ENCODE measurements around the gene ZXDC. TPM values are rescaled to one million over a fixed set of nuclear protein-coding genes. Genes with fewer than 3 reads are reported as not detected.

The ZXDC gene
- total RNA-seq, 4 donors from 2014 or later = 54.0 to 77.4 (median 68.0) TPM

DNA sequence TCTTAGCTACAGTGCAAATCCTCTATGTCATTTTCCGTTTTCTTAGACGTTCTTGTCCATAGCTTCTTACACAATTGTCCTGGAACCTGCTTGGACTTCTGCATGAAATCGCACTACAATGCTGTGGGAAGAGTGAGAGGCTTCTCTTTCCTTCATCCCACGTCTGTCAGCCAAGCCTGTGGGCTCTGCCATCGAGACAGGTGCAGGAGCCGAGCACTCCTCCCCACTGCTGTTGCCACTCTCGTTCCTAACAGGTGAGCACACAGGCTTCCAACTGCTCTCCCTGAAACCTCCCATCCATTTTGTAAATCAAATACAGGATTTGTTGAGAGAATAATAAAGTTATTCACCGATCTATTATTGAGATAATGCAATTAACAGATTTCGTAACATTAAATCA lies 23.5 kb downstream of the ZXDC start:
- Histone ChIP-seq H3K27ac (no peak overlapping the region), H3K36me3 (peaks cover 0 to 87% (median 7%) of the 10 kb centered on the region in 3 donors), H3K4me1 (peaks cover 0 to 5% (median 0%) of the 10 kb centered on the region in 4 donors), H3K4me3 (no peak overlapping the region), H3K9me3 (no peaks in the 10 kb centered on the region), H3K27me3 (no peaks in the 10 kb centered on the region)
- no peak for DNase-seq (ENCODE audit: low spot score in 2 of 2)
- TF ChIP-seq EP300 (IDR thresholded peaks at IDR 0.05) = no peak
- TF ChIP-seq CTCF (IDR thresholded peaks at IDR 0.05) = no peak
- TF ChIP-seq POLR2A (IDR thresholded peaks at IDR 0.05) = no peak
- WGBS, 2 donors = 86 to 90% methylated on average over 9 of the region's 9 CpGs

DNA sequence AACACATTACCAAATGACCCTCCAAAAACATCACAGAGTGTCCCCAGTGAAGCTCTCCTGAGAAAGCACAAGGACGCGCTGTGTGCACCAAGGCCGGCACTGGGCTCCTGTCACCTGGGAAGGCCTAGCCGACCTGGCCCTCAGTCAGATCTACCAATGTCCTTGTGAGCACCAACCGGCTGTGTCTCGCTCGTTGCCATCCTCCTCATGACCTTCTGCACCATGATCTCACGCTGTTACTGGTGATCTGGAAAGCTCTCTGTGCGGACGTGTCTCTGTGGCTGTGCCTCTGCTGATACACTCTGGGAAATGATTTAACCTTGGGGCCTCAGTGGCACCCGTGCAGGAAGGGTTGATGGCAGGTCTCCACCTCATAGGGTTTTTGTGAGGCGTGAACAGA lies 24.2 kb downstream of the ZXDC start:
- WGBS, 2 donors = 88 to 90% methylated on average over 12 of the region's 12 CpGs
- TF ChIP-seq POLR2A (IDR thresholded peaks at IDR 0.05) = no peak
- no peak for TF ChIP-seq CTCF (IDR thresholded peaks at IDR 0.05)
- TF ChIP-seq EP300 (IDR thresholded peaks at IDR 0.05) = no peak

DNA sequence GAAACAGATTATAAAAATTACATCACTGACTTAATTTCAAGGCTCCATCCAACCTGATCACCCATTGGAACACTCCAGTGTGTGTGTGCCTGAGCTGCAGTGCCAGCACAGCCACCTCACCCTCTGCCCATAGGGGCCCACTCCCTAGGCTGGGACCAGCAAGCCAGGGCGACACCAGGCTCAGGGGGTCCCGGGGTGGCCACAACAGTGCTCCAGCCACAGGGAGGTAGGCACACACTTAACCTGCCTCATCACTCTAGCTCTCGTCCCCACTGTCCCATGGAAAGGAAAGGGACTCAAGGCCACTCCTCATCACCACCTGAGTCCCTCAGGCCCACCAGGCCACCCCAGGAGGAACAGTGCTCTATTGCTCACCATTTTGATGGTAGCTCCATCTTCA lies 24.9 kb downstream of the ZXDC start:
- WGBS, 2 donors = 91 to 94% methylated on average over 3 of the region's 3 CpGs

More for the DNA sequence above, 24.2 kb downstream of the ZXDC start:
- Histone ChIP-seq H3K27ac (no peak overlapping the region), H3K9me3 (no peaks in the 10 kb centered on the region), H3K4me1 (no peaks in the 10 kb centered on the region), H3K36me3 (peaks cover 0 to 80% (median 7%) of the 10 kb centered on the region in 3 donors), H3K27me3 (no peaks in the 10 kb centered on the region), H3K4me3 (no peak overlapping the region)
- DNase-seq (ENCODE audit: low spot score in 2 of 2) = no peak

DNA sequence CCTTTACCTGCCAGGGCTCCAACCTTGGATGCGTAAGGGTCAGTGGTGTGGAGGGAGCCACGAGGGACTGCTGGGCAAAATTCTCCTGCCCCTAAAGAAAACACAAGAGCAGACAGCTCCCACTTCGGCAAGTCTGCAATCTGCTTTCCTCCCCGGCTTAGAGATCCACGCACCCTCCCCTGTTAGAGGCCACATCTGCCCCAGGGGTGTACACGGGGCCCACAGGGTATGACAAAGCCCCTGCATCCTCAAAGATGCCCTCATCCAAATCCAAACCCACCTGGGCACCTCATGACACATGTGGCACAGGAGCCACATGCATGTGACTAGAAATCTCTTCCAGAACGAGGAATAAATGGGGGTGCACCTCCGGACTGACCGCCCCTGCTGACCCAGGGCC lies 25.5 kb downstream of the ZXDC start:
- Histone ChIP-seq H3K4me1 (no peaks in the 10 kb centered on the region), H3K9me3 (no peaks in the 10 kb centered on the region), H3K27me3 (no peaks in the 10 kb centered on the region), H3K27ac (no peak overlapping the region), H3K36me3 (peaks cover 0 to 73% (median 7%) of the 10 kb centered on the region in 3 donors), H3K4me3 (no peak overlapping the region)
- 78 to 82% methylated on average over 8 to 9 of the region's 9 CpGs for WGBS, 2 donors
- DNase-seq (ENCODE audit: low spot score in 2 of 2) = no peak
- TF ChIP-seq CTCF (IDR thresholded peaks at IDR 0.05) (no peak), POLR2A (IDR thresholded peaks at IDR 0.05) (no peak), EP300 (IDR thresholded peaks at IDR 0.05) (no peak)

More for the DNA sequence above, 24.9 kb downstream of the ZXDC start:
- DNase-seq (ENCODE audit: low spot score in 2 of 2) = no peak
- H3K36me3 ChIP-seq = peaks cover 0 to 73% (median 7%) of the 10 kb centered on the region in 3 donors
- no peak for TF ChIP-seq EP300 (IDR thresholded peaks at IDR 0.05)
- no peak for TF ChIP-seq POLR2A (IDR thresholded peaks at IDR 0.05)
- no peaks in the 10 kb centered on the region for H3K4me1 ChIP-seq
- H3K9me3 ChIP-seq = no peaks in the 10 kb centered on the region
- no peak overlapping the region for H3K4me3 ChIP-seq
- no peak overlapping the region for H3K27ac ChIP-seq
- H3K27me3 ChIP-seq = no peaks in the 10 kb centered on the region

DNA sequence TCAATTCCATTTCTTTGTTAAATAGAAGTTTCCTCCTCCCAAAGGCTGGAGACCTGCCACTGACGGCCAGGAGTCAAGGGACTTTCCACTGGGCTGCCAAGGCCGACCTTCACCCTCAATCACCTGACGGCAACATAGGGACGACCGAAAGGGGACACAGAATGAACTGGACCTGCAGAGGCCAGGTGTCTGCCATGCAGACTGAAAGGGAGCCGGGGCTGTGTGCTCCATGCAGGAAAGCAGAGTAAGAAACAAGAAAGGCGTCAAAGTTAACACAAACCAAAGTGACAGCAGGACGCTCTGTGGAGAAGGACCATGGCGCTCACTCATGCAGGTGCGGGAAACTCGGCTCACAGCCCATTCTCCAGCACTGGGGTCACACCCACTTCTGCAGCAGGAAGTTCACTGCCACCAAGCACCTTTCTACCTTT lies 26.1 kb downstream of the ZXDC start:
- TF ChIP-seq POLR2A (IDR thresholded peaks at IDR 0.05) (no peak), CTCF (IDR thresholded peaks at IDR 0.05) (no peak), EP300 (IDR thresholded peaks at IDR 0.05) (no peak)
- no peak for DNase-seq (ENCODE audit: low spot score in 2 of 2)
- Histone ChIP-seq H3K36me3 (peaks cover 0 to 73% (median 7%) of the 10 kb centered on the region in 3 donors), H3K4me3 (no peak overlapping the region), H3K4me1 (no peaks in the 10 kb centered on the region), H3K9me3 (no peaks in the 10 kb centered on the region), H3K27me3 (no peaks in the 10 kb centered on the region), H3K27ac (no peak overlapping the region)
- WGBS, 2 donors = 86% methylated on average over 11 of the region's 11 CpGs

GRCh38 chr3:126448893-126449180 lies 26.9 kb downstream of the ZXDC start:
- no peaks in the 10 kb centered on the region for H3K9me3 ChIP-seq
- H3K27me3 ChIP-seq = no peaks in the 10 kb centered on the region
- H3K27ac ChIP-seq = no peak overlapping the region
- no peak for DNase-seq (ENCODE audit: low spot score in 2 of 2)
- H3K4me3 ChIP-seq = no peak overlapping the region
- H3K36me3 ChIP-seq = peaks cover 0 to 74% (median 7%) of the 10 kb centered on the region in 3 donors
- TF ChIP-seq EP300 (IDR thresholded peaks at IDR 0.05) = no peak
- TF ChIP-seq CTCF (IDR thresholded peaks at IDR 0.05) = no peak
- TF ChIP-seq POLR2A (IDR thresholded peaks at IDR 0.05) = no peak
- H3K4me1 ChIP-seq = no peaks in the 10 kb centered on the region
- WGBS, 2 donors = 76 to 88% methylated on average over 7 to 8 of the region's 8 CpGs

Measured in tibial nerve (tissue), 4 donors.